GM20431 (cell line): ENCODE results near the gene OAF.
"Not testable (repeated sequence)": the region's sequence is repeated elsewhere in the genome, so short reads cannot be mapped to it uniquely, and the experiment has no call there.

ENCODE experiments used
- in situ Hi-C: fragments of 300-500 bp; cut with MseI, MboI; formaldehyde crosslinking; loops from one replicate; pipeline ENCODE4 v1.15.0; 2020; ENCODE audit warnings: low sequenced_read_pairs; ENCODE audit not compliant: unreplicated experiment

OAF gene

GRCh38 chr11:120210626-120211521 lies at the start of gene OAF:
Gene OAF (plus strand): TSS chr11:120211032. CDS start chr11:120211280, 248 bp downstream.
- in situ Hi-C loops: no loop called here

- in situ Hi-C loops: no loop called here
Observed at GRCh38 chr11:120167659-120168058, 43.2 kb upstream of the OAF start.

GRCh38 chr11:120168108-120168959 lies 42.5 kb upstream of the OAF start:
- in situ Hi-C loops: no loop called here

- in situ Hi-C loops: no loop called here
Observed at GRCh38 chr11:120168960-120169681, 41.7 kb upstream of the OAF start.

GRCh38 chr11:120169981-120170698 lies 40.7 kb upstream of the OAF start:
- in situ Hi-C loops: loop anchor here (10.0 kb wide), 1 partner anchor 55 kb away; no protein-coding TSS in a partner anchor

- in situ Hi-C loops: loop anchor here (10.0 kb wide), 1 partner anchor 54 kb away; no protein-coding TSS in a partner anchor
Observed at GRCh38 chr11:120170741-120171261, 40.0 kb upstream of the OAF start.

GRCh38 chr11:120172054-120172911 lies 38.5 kb upstream of the OAF start:
- in situ Hi-C loops: loop anchor here (10.0 kb wide), 1 partner anchor 53 kb away; no protein-coding TSS in a partner anchor

- in situ Hi-C loops: loop anchor here (10.0 kb wide), 1 partner anchor 52 kb away; no protein-coding TSS in a partner anchor
Observed at GRCh38 chr11:120173019-120173705, 37.7 kb upstream of the OAF start.

GRCh38 chr11:120173807-120174206 lies 37.0 kb upstream of the OAF start:
- in situ Hi-C loops: loop anchor here (10.0 kb wide), 1 partner anchor 51 kb away; no protein-coding TSS in a partner anchor

GRCh38 chr11:120174866-120175265 lies 36.0 kb upstream of the OAF start:
- in situ Hi-C loops: loop anchor here (10.0 kb wide), 1 partner anchor 50 kb away; no protein-coding TSS in a partner anchor

GRCh38 chr11:120178561-120179056 lies 32.2 kb upstream of the OAF start:
- in situ Hi-C loops: loop anchor here (10.0 kb wide), 1 partner anchor 46 kb away; no protein-coding TSS in a partner anchor

- in situ Hi-C loops: loop anchor here (10.0 kb wide), 1 partner anchor 46 kb away; no protein-coding TSS in a partner anchor
Observed at GRCh38 chr11:120179057-120179672, 31.7 kb upstream of the OAF start.

GRCh38 chr11:120180063-120180462 lies 30.8 kb upstream of the OAF start:
- in situ Hi-C loops: not testable (repeated sequence)

- in situ Hi-C loops: no loop called here
Observed at GRCh38 chr11:120180551-120181232, 30.1 kb upstream of the OAF start.

- in situ Hi-C loops: no loop called here
Observed at GRCh38 chr11:120181376-120181975, 29.4 kb upstream of the OAF start.

GRCh38 chr11:120182372-120182771 lies 28.5 kb upstream of the OAF start:
- in situ Hi-C loops: no loop called here
